Mucosa of rectum (tissue), 2 donors: ENCODE results near the gene ME2.
"Not testable (repeated sequence)": the region's sequence is repeated elsewhere in the genome, so short reads cannot be mapped to it uniquely, and the experiment has no call there.

Source experiments
- H3K27ac ChIP-seq, 2 donors: one replicate each; pipeline ENCODE4 v1.7.0; 2013; ENCODE audit warnings: inconsistent platforms in 2 of 2, low read depth in 2 of 2, low read length in 2 of 2
- H3K27me3 ChIP-seq, 2 donors: one replicate each; pipeline ENCODE4 v1.7.0; 2013; ENCODE audit warnings: low read length in 2 of 2; ENCODE audit not compliant: control insufficient read depth in 2 of 2, insufficient read depth in 2 of 2
- H3K36me3 ChIP-seq, 2 donors: one replicate each; pipeline ENCODE4 v1.7.0; 2013; ENCODE audit warnings: low read length in 2 of 2; ENCODE audit not compliant: control insufficient read depth in 2 of 2, insufficient read depth in 2 of 2
- H3K4me1 ChIP-seq, 2 donors: one replicate each; pipeline ENCODE4 v1.7.0; 2013; ENCODE audit warnings: low read length in 2 of 2, mild to moderate bottlenecking in 1 of 2; ENCODE audit not compliant: control insufficient read depth in 2 of 2, insufficient read depth in 2 of 2
- H3K4me3 ChIP-seq, 2 donors: one replicate each; pipeline ENCODE4 v1.7.0; 2013; ENCODE audit warnings: low read length in 2 of 2
- H3K9ac ChIP-seq, 2 donors: one replicate each; pipeline ENCODE4 v1.7.0; 2013; ENCODE audit warnings: low read length in 2 of 2, low read depth in 1 of 2, mild to moderate bottlenecking in 1 of 2
- H3K9me3 ChIP-seq, 2 donors: one replicate each; pipeline ENCODE4 v1.7.0; 2013; ENCODE audit warnings: low read length in 2 of 2; ENCODE audit not compliant: control insufficient read depth in 2 of 2
- donor health status: healthy.
- donor health status: Normal muscosa, but diverticular disease.

Gene ME2

GRCh38 chr18:50967714-50968661 is 89.1 kb downstream of the ME2 start, which contains the start of gene ELAC1:
Gene ELAC1, plus strand, starts transcription at chr18:50968040. Its CDS starts 6,365 bp downstream, at chr18:50974405.
- H3K27me3 ChIP-seq = no peaks in the 10 kb centered on the region
- H3K4me1 ChIP-seq = peaks cover 7 to 20% of the 10 kb centered on the region in 2 donors
- no peaks in the 10 kb centered on the region for H3K36me3 ChIP-seq
- H3K27ac ChIP-seq = peak within 1 kb of the TSS; percentile 93 to 96
- peak within 1 kb of the TSS; percentile 85 to 94 for H3K4me3 ChIP-seq
- no peaks in the 10 kb centered on the region for H3K9me3 ChIP-seq
- peak within 1 kb of the TSS; percentile 86 to 96 for H3K9ac ChIP-seq

- Histone ChIP-seq H3K36me3 (peaks cover 0 to under 1% of the 10 kb centered on the region in 2 donors), H3K27ac (no peak overlapping the region), H3K27me3 (no peaks in the 10 kb centered on the region), H3K9ac (no peak overlapping the region), H3K4me3 (peak overlapping the region in 1 of 2 donors; percentile 94), H3K9me3 (no peaks in the 10 kb centered on the region), H3K4me1 (peaks cover 10 to 27% of the 10 kb centered on the region in 2 donors)
These were observed 90.5 kb downstream of the ME2 start for GRCh38 chr18:50969448-50969847.

DNA sequence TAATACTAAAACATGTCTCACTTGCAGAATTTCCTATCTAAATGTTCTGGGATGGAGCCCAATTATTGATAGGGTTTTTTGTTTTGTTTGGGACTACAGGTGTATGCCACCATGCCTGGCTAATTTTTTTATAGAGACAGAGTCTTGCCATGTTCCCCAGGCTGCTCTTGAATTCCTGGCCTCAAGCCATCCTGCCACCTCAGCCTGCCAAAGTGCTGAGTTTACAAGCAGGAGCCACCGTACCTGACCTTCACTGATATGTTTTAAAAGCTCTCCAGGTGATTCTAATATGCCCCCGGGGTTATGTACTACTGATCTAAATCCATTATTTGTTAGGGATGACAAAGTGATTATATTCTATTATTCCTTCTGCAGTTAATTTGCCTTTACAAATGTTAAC is 91.1 kb downstream of the ME2 start:
- H3K36me3 ChIP-seq = peaks cover 5 to 6% of the 10 kb centered on the region in 2 donors
- peaks cover 10 to 27% of the 10 kb centered on the region in 2 donors for H3K4me1 ChIP-seq
- no peaks in the 10 kb centered on the region for H3K27me3 ChIP-seq
- no peaks in the 10 kb centered on the region for H3K9me3 ChIP-seq
- H3K4me3 ChIP-seq = no peak overlapping the region
- no peak overlapping the region for H3K9ac ChIP-seq
- H3K27ac ChIP-seq = peak overlapping the region; percentile 2 to 22

DNA sequence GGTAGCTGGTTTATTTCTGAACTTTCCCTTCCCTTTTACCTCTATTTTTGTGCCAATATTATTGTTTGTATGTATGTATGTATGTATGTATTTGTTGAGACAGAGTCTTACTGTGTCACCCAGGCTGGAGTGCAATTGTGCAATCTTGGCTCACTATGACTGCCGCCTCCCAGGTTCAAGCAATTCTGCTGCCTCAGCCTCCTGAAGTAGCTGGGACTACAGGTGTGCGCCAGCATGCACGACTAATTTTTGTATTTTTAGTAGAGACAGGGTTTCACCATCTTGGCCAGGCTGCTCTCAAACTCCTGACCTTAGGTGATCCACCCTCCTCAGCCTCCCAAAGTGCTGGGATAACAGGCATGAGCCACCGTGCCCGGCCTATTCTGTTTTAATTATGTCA is 93.5 kb downstream of the ME2 start:
- not testable (repeated sequence) for H3K9me3 ChIP-seq, H3K27me3 ChIP-seq, H3K4me3 ChIP-seq, H3K27ac ChIP-seq, H3K9ac ChIP-seq
- H3K36me3 ChIP-seq = peaks cover 27 to 28% of the 10 kb centered on the region in 2 donors
- H3K4me1 ChIP-seq = peaks cover 10 to 27% of the 10 kb centered on the region in 2 donors

DNA sequence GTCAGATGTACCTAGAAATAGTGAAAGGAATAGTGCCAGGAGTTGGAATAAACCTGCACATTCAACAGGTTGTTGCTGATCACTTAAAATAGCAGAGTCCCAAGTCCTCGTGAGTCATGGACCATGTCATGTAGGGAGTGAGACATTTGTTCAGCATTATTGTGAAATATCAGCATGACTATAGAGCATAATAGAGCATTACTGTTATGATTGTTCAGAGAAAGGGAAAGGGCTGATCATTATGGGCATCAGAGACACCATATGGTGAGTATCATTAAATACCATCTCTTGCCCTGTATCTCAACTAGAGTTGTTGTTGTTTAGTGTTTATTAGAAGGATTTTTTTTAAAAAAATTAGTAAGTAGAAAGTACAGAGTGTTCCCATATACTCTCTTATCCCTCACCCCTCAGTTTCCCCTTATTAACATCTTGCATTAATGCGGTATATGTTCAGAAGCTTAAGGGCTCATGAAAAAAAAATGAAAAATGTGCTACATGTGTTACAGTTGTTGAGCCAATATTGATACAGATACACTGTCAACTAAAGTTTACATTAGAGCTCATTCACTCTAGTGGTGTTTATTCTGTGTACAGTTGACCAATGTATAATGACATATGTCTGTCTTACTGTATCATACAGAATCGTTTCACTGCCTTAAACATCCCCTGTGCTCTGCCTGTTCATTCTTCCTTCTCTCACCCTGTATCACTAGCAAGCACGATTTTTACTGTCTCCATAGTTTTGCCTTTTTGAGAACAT is 94.6 kb downstream of the ME2 start:
- H3K4me1 ChIP-seq = peaks cover 10 to 25% of the 10 kb centered on the region in 2 donors
- no peaks in the 10 kb centered on the region for H3K27me3 ChIP-seq
- H3K9ac ChIP-seq = no peak overlapping the region
- H3K36me3 ChIP-seq = peaks cover 34 to 39% of the 10 kb centered on the region in 2 donors
- no peak overlapping the region for H3K4me3 ChIP-seq
- H3K9me3 ChIP-seq = peaks cover 0 to 5% of the 10 kb centered on the region in 2 donors
- peak overlapping the region in 1 of 2 donors; percentile 28 for H3K27ac ChIP-seq

- Histone ChIP-seq H3K27ac (no peak overlapping the region), H3K4me1 (peaks cover 6 to 20% of the 10 kb centered on the region in 2 donors), H3K4me3 (no peak overlapping the region), H3K36me3 (peaks cover 39 to 45% of the 10 kb centered on the region in 2 donors), H3K9me3 (peaks cover 0 to 5% of the 10 kb centered on the region in 2 donors), H3K27me3 (no peaks in the 10 kb centered on the region), H3K9ac (no peak overlapping the region)
These were observed 98.3 kb downstream of the ME2 start for GRCh38 chr18:50977037-50977760.

DNA sequence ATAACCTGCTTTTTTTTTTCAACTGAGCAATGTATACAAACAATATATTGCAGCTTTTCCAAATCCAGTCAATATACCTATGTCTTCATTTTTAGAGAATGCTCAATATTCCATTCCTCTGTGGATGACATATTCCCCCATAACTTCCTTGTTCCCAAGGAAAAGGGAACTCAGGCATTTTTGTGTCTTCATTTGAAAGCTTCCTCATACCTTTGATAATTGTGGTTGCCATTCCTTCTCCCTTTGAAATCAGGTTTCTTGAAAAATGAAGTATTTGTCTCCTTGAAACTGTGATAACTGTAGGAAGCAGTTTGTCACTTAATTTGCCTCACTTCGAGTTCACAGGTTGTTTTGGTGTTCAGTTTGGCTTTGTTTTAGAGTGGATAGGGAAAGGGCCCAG is 102.5 kb downstream of the ME2 start:
- no peaks in the 10 kb centered on the region for H3K27me3 ChIP-seq
- H3K4me1 ChIP-seq = peaks cover 13 to 17% of the 10 kb centered on the region in 2 donors
- peak overlapping the region; percentile 53 to 80 for H3K27ac ChIP-seq
- peaks cover 24 to 33% of the 10 kb centered on the region in 2 donors for H3K36me3 ChIP-seq
- H3K9me3 ChIP-seq = peaks cover 0 to 5% of the 10 kb centered on the region in 2 donors
- H3K4me3 ChIP-seq = no peak overlapping the region
- no peak overlapping the region for H3K9ac ChIP-seq

GRCh38 chr18:50982086-50982801 is 103.3 kb downstream of the ME2 start:
- Histone ChIP-seq H3K36me3 (peaks cover 22 to 29% of the 10 kb centered on the region in 2 donors), H3K4me1 (peaks cover 13 to 17% of the 10 kb centered on the region in 2 donors), H3K27ac (peak overlapping the region; percentile 49 to 80), H3K27me3 (no peaks in the 10 kb centered on the region), H3K4me3 (peak overlapping the region; percentile 41 to 46), H3K9ac (peak overlapping the region in 1 of 2 donors; percentile 23), H3K9me3 (no peaks in the 10 kb centered on the region)

- no peak overlapping the region for H3K9ac ChIP-seq
- no peaks in the 10 kb centered on the region for H3K9me3 ChIP-seq
- H3K27me3 ChIP-seq = no peaks in the 10 kb centered on the region
- H3K4me3 ChIP-seq = peak overlapping the region; percentile 41 to 46
- peaks cover 13 to 17% of the 10 kb centered on the region in 2 donors for H3K4me1 ChIP-seq
- peaks cover 17 to 23% of the 10 kb centered on the region in 2 donors for H3K36me3 ChIP-seq
- peak overlapping the region; percentile 49 to 80 for H3K27ac ChIP-seq
These were observed 103.9 kb downstream of the ME2 start for GRCh38 chr18:50982802-50983179.
